GM19438 (cell line): ENCODE measurements around the gene JOSD1.

Experiments used
- ATAC-seq: cut with Tn5 transposase; IDR thresholded peaks from one replicate; pipeline ENCODE4 v1.9.1; 2021; ENCODE audit warnings: low read depth; ENCODE audit not compliant: unreplicated experiment

JOSD1 gene

GRCh38 chr22:38638728-38639127 lies 62.0 kb downstream of the JOSD1 start:
- no peak for ATAC-seq

GRCh38 chr22:38638216-38638615 lies 62.5 kb downstream of the JOSD1 start:
- ATAC-seq = no peak
